DOHH2 (cell line): ENCODE results near the gene POPDC2.

Source experiments
- H3F3A ChIP-seq: fragments of 200-600 bp; sonication (generic), shearing (Covaris generic); 2 replicates; pipeline ENCODE4 v1.6.0; 2016; ENCODE audit warnings: antibody characterized with exemption, mild to moderate bottlenecking; ENCODE audit not compliant: control insufficient read depth, insufficient read depth
- H3K27ac ChIP-seq: fragments of 200-600 bp; sonication (generic); 2 replicates; pipeline ENCODE4 v1.5.1; 2014; ENCODE audit warnings: low read depth, mild to moderate bottlenecking, low read length, moderate library complexity
- H3K27me3 ChIP-seq: fragments of 200-600 bp; sonication (generic); 2 replicates; pipeline ENCODE4 v1.6.1; 2014; ENCODE audit warnings: mild to moderate bottlenecking, low read length, mixed read lengths; ENCODE audit not compliant: control insufficient read depth
- H3K36me3 ChIP-seq: fragments of 200-600 bp; sonication (generic); 2 replicates; pipeline ENCODE4 v1.6.1; 2014; ENCODE audit warnings: mild to moderate bottlenecking, low read length, moderate library complexity, mixed read lengths; ENCODE audit not compliant: control insufficient read depth
- H3K4me1 ChIP-seq: fragments of 200-600 bp; sonication (generic); 2 replicates; pipeline ENCODE4 v1.6.1; 2014; ENCODE audit warnings: mild to moderate bottlenecking, low read length, mixed read lengths; ENCODE audit not compliant: control insufficient read depth
- H3K4me2 ChIP-seq: fragments of 200-600 bp; sonication (generic); 2 replicates; pipeline ENCODE4 v1.6.0; 2014; ENCODE audit warnings: mild to moderate bottlenecking, low read length, moderate library complexity
- H3K4me3 ChIP-seq: fragments of 200-600 bp; sonication (generic); 2 replicates; pipeline ENCODE4 v1.5.1; 2014; ENCODE audit warnings: mild to moderate bottlenecking, low read length, mixed read lengths
- H3K79me2 ChIP-seq: fragments of 200-600 bp; sonication (generic); 2 replicates; pipeline ENCODE4 v1.6.1; 2014; ENCODE audit warnings: mild to moderate bottlenecking, low read length, mixed read lengths; ENCODE audit not compliant: control insufficient read depth
- H3K9me2 ChIP-seq: fragments of 200-600 bp; sonication (generic); replicated peaks from 2 replicates; pipeline ENCODE4 v1.6.1; 2014; ENCODE audit warnings: mild to moderate bottlenecking, low read length, mixed read lengths; ENCODE audit not compliant: control insufficient read depth
- H3K9me3 ChIP-seq: fragments of 200-600 bp; sonication (generic); 2 replicates; pipeline ENCODE4 v1.6.1; 2014; ENCODE audit warnings: antibody characterized with exemption, low read length, mixed read lengths; ENCODE audit not compliant: control insufficient read depth, insufficient read depth
- H4K20me1 ChIP-seq: fragments of 200-600 bp; sonication (generic); 2 replicates; pipeline ENCODE4 v1.6.0; 2014; ENCODE audit warnings: low read depth, mild to moderate bottlenecking, antibody characterized with exemption, low read length, moderate library complexity; ENCODE audit not compliant: control insufficient read depth, insufficient read depth
- EZH2phosphoT487 ChIP-seq: fragments of 200-600 bp; sonication (generic); IDR thresholded peaks from 2 replicates; pipeline ENCODE4 v1.6.1; 2017; ENCODE audit warnings: borderline replicate concordance, mild to moderate bottlenecking, antibody characterized with exemption, low read length, moderate library complexity, mixed read lengths
- TF ChIP-seq, protein P1 (sequence below): fragments of 200-600 bp; sonication (generic); IDR thresholded peaks from one replicate; pipeline ENCODE4 v1.5.1; 2014; ENCODE audit warnings: antibody characterized with exemption, mild to moderate bottlenecking, low read depth, low read length; ENCODE audit not compliant: poor library complexity, severe bottlenecking

POPDC2 gene

DNA sequence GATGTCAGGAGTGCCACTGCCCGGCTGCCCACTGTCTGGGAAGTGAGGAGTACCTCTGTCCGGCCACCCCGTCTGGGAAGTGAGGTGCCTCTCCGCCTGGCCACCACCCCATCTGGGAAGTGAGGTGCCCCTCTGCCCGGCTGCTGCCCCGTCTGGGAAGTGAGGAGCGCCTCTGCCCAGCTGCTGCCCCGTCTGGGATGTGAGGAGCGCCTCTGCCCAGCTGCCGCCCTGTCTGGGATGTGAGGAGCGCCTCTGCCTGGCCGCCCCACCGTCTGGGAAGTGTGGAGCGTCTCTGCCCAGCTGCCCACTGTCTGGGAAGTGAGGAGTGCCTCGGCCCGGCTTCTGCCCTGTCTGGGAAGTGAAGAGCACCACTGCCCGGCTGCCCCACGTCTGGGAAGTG is 13.5 kb upstream of the POPDC2 start:
- Histone ChIP-seq H3F3A (peaks cover 3% of the 10 kb centered on the region; the same call in 1 of the 2 replicates), H3K27ac (no peak overlapping the region), H3K4me1 (peaks cover 16% of the 10 kb centered on the region), H4K20me1 (no peaks in the 10 kb centered on the region), H3K79me2 (peaks cover 22% of the 10 kb centered on the region), H3K4me3 (no peak overlapping the region), H3K27me3 (no peaks in the 10 kb centered on the region), H3K4me2 (no peak overlapping the region), H3K9me3 (no peaks in the 10 kb centered on the region), H3K9me2 (no peaks in the 10 kb centered on the region), H3K36me3 (peaks cover 68% of the 10 kb centered on the region)
- TF ChIP-seq EZH2phosphoT487: no peak
- TF ChIP-seq, protein P1, sequence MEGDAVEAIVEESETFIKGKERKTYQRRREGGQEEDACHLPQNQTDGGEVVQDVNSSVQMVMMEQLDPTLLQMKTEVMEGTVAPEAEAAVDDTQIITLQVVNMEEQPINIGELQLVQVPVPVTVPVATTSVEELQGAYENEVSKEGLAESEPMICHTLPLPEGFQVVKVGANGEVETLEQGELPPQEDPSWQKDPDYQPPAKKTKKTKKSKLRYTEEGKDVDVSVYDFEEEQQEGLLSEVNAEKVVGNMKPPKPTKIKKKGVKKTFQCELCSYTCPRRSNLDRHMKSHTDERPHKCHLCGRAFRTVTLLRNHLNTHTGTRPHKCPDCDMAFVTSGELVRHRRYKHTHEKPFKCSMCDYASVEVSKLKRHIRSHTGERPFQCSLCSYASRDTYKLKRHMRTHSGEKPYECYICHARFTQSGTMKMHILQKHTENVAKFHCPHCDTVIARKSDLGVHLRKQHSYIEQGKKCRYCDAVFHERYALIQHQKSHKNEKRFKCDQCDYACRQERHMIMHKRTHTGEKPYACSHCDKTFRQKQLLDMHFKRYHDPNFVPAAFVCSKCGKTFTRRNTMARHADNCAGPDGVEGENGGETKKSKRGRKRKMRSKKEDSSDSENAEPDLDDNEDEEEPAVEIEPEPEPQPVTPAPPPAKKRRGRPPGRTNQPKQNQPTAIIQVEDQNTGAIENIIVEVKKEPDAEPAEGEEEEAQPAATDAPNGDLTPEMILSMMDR: no peak

DNA sequence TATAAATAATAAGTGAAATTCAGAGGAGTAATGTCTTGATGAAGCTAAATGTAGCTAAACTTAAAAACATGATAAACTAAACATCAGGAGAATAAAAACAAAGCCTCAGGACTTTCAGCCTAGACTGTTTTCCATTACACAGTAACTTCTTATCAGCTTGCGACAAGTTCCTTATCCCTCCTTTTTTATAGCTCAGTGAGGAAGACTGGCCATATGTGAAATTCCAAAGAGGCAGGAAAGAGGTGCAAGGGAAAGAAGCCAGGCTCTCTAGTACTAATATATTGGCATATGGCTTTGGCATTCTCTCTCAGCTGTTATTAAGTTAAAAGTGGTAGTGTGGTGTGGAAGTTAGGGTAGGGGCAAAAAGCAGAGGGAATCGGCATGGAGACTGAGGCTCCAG is 12.4 kb upstream of the POPDC2 start:
- Histone ChIP-seq H3F3A (no peaks in the 10 kb centered on the region), H3K4me3 (no peak overlapping the region), H3K27ac (no peak overlapping the region), H3K9me2 (no peaks in the 10 kb centered on the region), H3K4me2 (no peak overlapping the region), H3K9me3 (no peaks in the 10 kb centered on the region), H4K20me1 (no peaks in the 10 kb centered on the region), H3K4me1 (peaks cover 14% of the 10 kb centered on the region), H3K36me3 (peaks cover 75% of the 10 kb centered on the region), H3K79me2 (peaks cover 22% of the 10 kb centered on the region), H3K27me3 (no peaks in the 10 kb centered on the region)
- TF ChIP-seq, protein P1: no peak
- TF ChIP-seq EZH2phosphoT487: no peak

DNA sequence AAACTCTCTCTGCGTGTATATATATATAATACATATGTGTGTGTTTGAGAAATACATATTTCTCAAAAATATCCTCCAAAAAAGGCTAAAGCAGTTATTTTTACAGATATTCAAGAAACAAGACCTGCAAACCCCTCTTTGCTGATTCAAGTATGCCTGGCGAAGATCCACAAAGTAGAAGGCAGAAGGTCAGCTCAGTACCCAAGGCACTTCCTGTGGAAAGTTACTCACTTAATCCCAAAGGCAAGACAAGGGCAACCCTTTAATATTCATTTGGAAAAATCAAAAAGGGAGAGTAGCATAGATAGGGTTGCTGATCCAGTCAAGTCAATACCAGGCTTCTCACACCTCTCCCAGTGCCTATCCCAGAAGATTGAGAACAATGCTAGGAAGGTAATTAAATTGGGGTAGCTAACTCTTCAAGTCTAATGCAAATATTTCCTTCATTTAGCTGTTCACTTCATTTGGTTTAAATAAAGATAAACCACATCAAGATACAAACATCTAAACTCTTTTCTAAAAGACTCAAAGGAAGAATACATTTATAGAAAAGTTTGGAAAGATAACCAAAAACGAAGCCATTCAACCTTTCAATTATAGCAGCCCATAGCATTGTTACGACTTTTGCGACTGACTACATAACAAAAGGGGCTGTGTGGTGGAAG is 9.6 kb upstream of the POPDC2 start:
- Histone ChIP-seq H3K36me3 (peaks cover 79% of the 10 kb centered on the region), H3K4me1 (peaks cover 4% of the 10 kb centered on the region), H3K9me3 (no peaks in the 10 kb centered on the region), H3F3A (no peaks in the 10 kb centered on the region), H3K4me2 (no peak overlapping the region), H3K9me2 (no peaks in the 10 kb centered on the region), H3K4me3 (no peak overlapping the region), H4K20me1 (no peaks in the 10 kb centered on the region), H3K27me3 (no peaks in the 10 kb centered on the region), H3K27ac (no peak overlapping the region), H3K79me2 (peaks cover 4% of the 10 kb centered on the region)
- TF ChIP-seq EZH2phosphoT487: no peak
- TF ChIP-seq, protein P1: no peak
